HepG2 (cell line): Measurements from ENCODE around the gene CDCA4. TPM values are rescaled to one million over a fixed set of nuclear protein-coding genes. Genes with fewer than 3 reads are reported as not detected.
A peak's percentile ranks its signal among the peaks of the same experiment; 100 is the strongest.

Experiments
- FOXO4 ChIP-seq: sonication (generic); formaldehyde crosslinking; conservative IDR thresholded peaks from 2 replicates; pipeline ENCODE4 v1.8.1; 2023; ENCODE audit warnings: missing genetic modification reagents
- HOXA3 ChIP-seq: sonication (generic); formaldehyde crosslinking; IDR thresholded peaks from 2 replicates; pipeline ENCODE4 v1.5.0; 2020; ENCODE audit warnings: missing genetic modification reagents
- JUND ChIP-seq: sonication (generic); formaldehyde crosslinking; IDR thresholded peaks from 2 replicates; pipeline ENCODE4 v1.8.0; 2022; ENCODE audit warnings: mild to moderate bottlenecking, missing genetic modification reagents
- LCORL ChIP-seq, 2 experiments: fragments of 450-650 bp in 1 of 2; sonication (generic) in 1 of 2; formaldehyde crosslinking in 1 of 2; IDR thresholded peaks; 2 replicates each; pipeline versions ENCODE4 v1.5.0 to v1.6.1; 2017 to 2020; ENCODE audit warnings: antibody characterized with exemption in 1 of 2, missing genetic modification reagents in 1 of 2
- MAZ ChIP-seq, 2 experiments: sonication (generic) in 1 of 2; formaldehyde crosslinking in 1 of 2; IDR thresholded peaks; 2 replicates each; pipeline versions ENCODE4 v1.5.0 to v1.6.1; 2012 to 2020; ENCODE audit warnings: low read depth in 2 of 2, mild to moderate bottlenecking in 2 of 2, borderline replicate concordance in 1 of 2, improper control_type of control experiment in 1 of 2, low read length in 1 of 2, missing genetic modification reagents in 1 of 2, moderate library complexity in 1 of 2
- MIXL1 ChIP-seq: IDR thresholded peaks from 2 replicates; pipeline ENCODE4 v1.6.1; 2016
- MTF2 ChIP-seq: sonication (generic); formaldehyde crosslinking; IDR thresholded peaks from 2 replicates; pipeline ENCODE4 v1.5.0; 2020; ENCODE audit warnings: missing genetic modification reagents, borderline replicate concordance
- MXI1 ChIP-seq: IDR thresholded peaks from 3 replicates; pipeline ENCODE4 v1.6.1; 2012; ENCODE audit warnings: low read depth, low read length, inconsistent platforms, borderline replicate concordance
- NFRKB ChIP-seq: fragments of 450-650 bp; IDR thresholded peaks from 2 replicates; pipeline ENCODE4 v1.6.1; 2017
- SAP130 ChIP-seq: IDR thresholded peaks from 2 replicates; pipeline ENCODE4 v1.6.1; 2016; ENCODE audit warnings: low read depth
- SP2 ChIP-seq: sonication (generic); formaldehyde crosslinking; IDR thresholded peaks from 2 replicates; pipeline ENCODE4 v1.5.1; 2020; ENCODE audit warnings: mild to moderate bottlenecking, missing genetic modification reagents
- TAF1 ChIP-seq: sonication (generic); formaldehyde crosslinking; IDR thresholded peaks from 2 replicates; pipeline ENCODE4 v1.4.0; 2020; ENCODE audit warnings: missing genetic modification reagents
- ZBTB43 ChIP-seq: sonication (generic); formaldehyde crosslinking; conservative IDR thresholded peaks from 2 replicates; pipeline ENCODE4 v1.4.0; 2020; ENCODE audit warnings: missing genetic modification reagents
- ZFP36 ChIP-seq: fragments of 150-350 bp; IDR thresholded peaks from 2 replicates; pipeline ENCODE4 v1.6.1; 2018; ENCODE audit warnings: borderline replicate concordance, low read length, low read depth; ENCODE audit not compliant: partially characterized antibody
- ZHX1 ChIP-seq: sonication (generic); formaldehyde crosslinking; IDR thresholded peaks from 2 replicates; pipeline ENCODE4 v1.8.1; 2022; ENCODE audit warnings: low read depth, mild to moderate bottlenecking, missing genetic modification reagents
- ZNF12 ChIP-seq: sonication (generic); formaldehyde crosslinking; IDR thresholded peaks from 2 replicates; pipeline ENCODE4 v1.5.0; 2020; ENCODE audit warnings: missing genetic modification reagents
- ZNF317 ChIP-seq: sonication (generic); formaldehyde crosslinking; IDR thresholded peaks from 2 replicates; pipeline ENCODE4 v1.5.0; 2020; ENCODE audit warnings: mild to moderate bottlenecking, missing genetic modification reagents
- ZNF552 ChIP-seq: sonication (generic); formaldehyde crosslinking; IDR thresholded peaks from 2 replicates; pipeline ENCODE4 v1.9.0; 2022; ENCODE audit warnings: missing genetic modification reagents, mild to moderate bottlenecking, borderline replicate concordance
- ZNF615 ChIP-seq: sonication (generic); formaldehyde crosslinking; IDR thresholded peaks from 2 replicates; pipeline ENCODE4 v1.5.0; 2020; ENCODE audit warnings: mild to moderate bottlenecking, missing genetic modification reagents, borderline replicate concordance
- ZNF704 ChIP-seq: sonication (generic); formaldehyde crosslinking; IDR thresholded peaks from 2 replicates; pipeline ENCODE4 v1.8.1; 2023; ENCODE audit warnings: mild to moderate bottlenecking, inconsistent platforms, moderate library complexity, missing genetic modification reagents, borderline replicate concordance
- ZNF777 ChIP-seq: sonication (generic); formaldehyde crosslinking; IDR thresholded peaks from 2 replicates; pipeline ENCODE4 v1.4.0; 2020; ENCODE audit warnings: missing genetic modification reagents
- polyA plus RNA-seq, 8 experiments: library from polyadenylated mRNA; depleted of rRNA in 3 of 8; stranded (reverse) in 7 of 8; unstranded in 1 of 8; fragments of >200 nt; fragmentation: Illumina TruSeq in 4 of 8; extraction: Trizol in 4 of 8; gene quantifications; 2 replicates each; pipeline versions ENCODE4 v1.2.1 to v1.2.3, GENCODE V29; 2011 to 2016; ENCODE audit warnings: low read depth in 4 of 8, missing spikeins in 1 of 8, mixed read lengths in 1 of 8; ENCODE audit not compliant: insufficient read depth in 1 of 8
- total RNA-seq, 5 experiments: library from RNA; depleted of rRNA; stranded (reverse); fragments of >200 nt; fragmentation: Illumina TruSeq; extraction: Trizol; gene quantifications; 2 replicates each; pipeline ENCODE4 v1.2.3, GENCODE V29; 2016; ENCODE audit warnings: low read depth in 1 of 5

Gene CDCA4
- total and polyA plus RNA-seq, 2 of the 13 experiments (the other 11 are each of a cell fraction or from before 2014, with no cell fraction given) = 19.7 to 43.1 TPM

GRCh38 chr14:104977681-104978653 is 42.9 kb downstream of the CDCA4 start, which contains the start of gene AHNAK2 (continued):
- peak; percentile 11; the same call in 1 of the 3 replicates for TF ChIP-seq MXI1
- TF ChIP-seq ZNF615 (CRISPR knock-in tag) = no peak
- TF ChIP-seq MTF2 (CRISPR knock-in tag) = 0 out of 2 replicates have a peak, but pooled peaks have one; percentile 54
- TF ChIP-seq ZNF12 (CRISPR knock-in tag) = no peak
- peak; percentile 48; the same call in 1 of the 2 replicates for TF ChIP-seq TAF1 (CRISPR knock-in tag)
- no peak for TF ChIP-seq ZFP36
- TF ChIP-seq MIXL1 (CRISPR knock-in tag) = no peak
- 0 out of 2 replicates have a peak, but pooled peaks have one; percentile 21 for TF ChIP-seq HOXA3
- TF ChIP-seq FOXO4 = 0 out of 2 replicates have a peak, but pooled peaks have one; percentile 48
- TF ChIP-seq SP2 (CRISPR knock-in tag) = 0 out of 2 replicates have a peak, but pooled peaks have one; percentile 45
- TF ChIP-seq ZBTB43 (CRISPR knock-in tag) = no peak
- TF ChIP-seq ZNF777 (CRISPR knock-in tag) = peak; percentile 30; the same call in 1 of the 2 replicates
- no peak for TF ChIP-seq LCORL (IDR thresholded peaks at IDR 0.05)
- TF ChIP-seq LCORL (CRISPR knock-in tag; IDR thresholded peaks at IDR 0.05) = 0 out of 2 replicates have a peak, but pooled peaks have one; percentile 45
- TF ChIP-seq ZNF704 (CRISPR knock-in tag) = no peak
- no peak for TF ChIP-seq ZNF552
- no peak for TF ChIP-seq NFRKB
- TF ChIP-seq ZNF317 (CRISPR knock-in tag) = no peak
- no peak for TF ChIP-seq ZHX1 (CRISPR knock-in tag)
- TF ChIP-seq MAZ (IDR thresholded peaks at IDR 0.05; ENCODE audit: borderline replicate concordance, low read depth, low read length) = no peak
- peak; percentile 49; the same call in 1 of the 2 replicates for TF ChIP-seq MAZ (CRISPR knock-in tag; IDR thresholded peaks at IDR 0.05; ENCODE audit: low read depth)
- TF ChIP-seq JUND (CRISPR knock-in tag) = no peak
- peak; percentile 28; the same call in 1 of the 2 replicates for TF ChIP-seq SAP130 (CRISPR knock-in tag)
